Stimulated activated CD8-positive, alpha-beta memory T cell treated with anti-CD3 and anti-CD28 coated beads, Interleukin-12 subunit alpha, Interleukin-12 subunit beta, amount 100 ng/mL, for 1 hour (primary cell): Measurements from ENCODE around the gene PEPD.

ENCODE experiments used
- DNase-seq: peaks from one replicate; pipeline ENCODE4 v3.0.0-alpha.2; 2020; ENCODE audit warnings: low read depth

Gene PEPD

GRCh38 chr19:33458171-33458633, 63.4 kb downstream of the PEPD start:
- no peak for DNase-seq

- DNase-seq = no peak
Observed at GRCh38 chr19:33456845-33457220, 64.8 kb downstream of the PEPD start.

- DNase-seq = no peak
Observed at GRCh38 chr19:33456076-33456844, 65.3 kb downstream of the PEPD start.

GRCh38 chr19:33453265-33453664, 68.3 kb downstream of the PEPD start:
- DNase-seq = no peak

- DNase-seq = no peak
Observed at GRCh38 chr19:33450689-33451088, 70.9 kb downstream of the PEPD start.

GRCh38 chr19:33449799-33450198, 71.8 kb downstream of the PEPD start:
- no peak for DNase-seq

- no peak for DNase-seq
Observed at GRCh38 chr19:33448159-33448516, 73.5 kb downstream of the PEPD start.

GRCh38 chr19:33447336-33448158, 74.0 kb downstream of the PEPD start:
- DNase-seq = no peak

GRCh38 chr19:33446330-33447293, 75.0 kb downstream of the PEPD start:
- DNase-seq = no peak

GRCh38 chr19:33445442-33446329, 75.9 kb downstream of the PEPD start:
- no peak for DNase-seq

- no peak for DNase-seq
Observed at GRCh38 chr19:33444562-33445441, 76.8 kb downstream of the PEPD start.

- no peak for DNase-seq
Observed at GRCh38 chr19:33443638-33444561, 77.7 kb downstream of the PEPD start.

GRCh38 chr19:33442706-33443105, 78.9 kb downstream of the PEPD start:
- no peak for DNase-seq

GRCh38 chr19:33441828-33442227, 79.8 kb downstream of the PEPD start:
- DNase-seq = no peak

- no peak for DNase-seq
Observed at GRCh38 chr19:33441277-33441699, 80.3 kb downstream of the PEPD start.

- no peak for DNase-seq
Observed at GRCh38 chr19:33440682-33441081, 80.9 kb downstream of the PEPD start.

- DNase-seq = no peak
Observed at GRCh38 chr19:33440241-33440640, 81.3 kb downstream of the PEPD start.

- DNase-seq = no peak
Observed at GRCh38 chr19:33438987-33439781, 82.4 kb downstream of the PEPD start.
